Measurements from ENCODE around the gene ELOVL2. TPM values are rescaled to one million over a fixed set of nuclear protein-coding genes. Genes with fewer than 3 reads are reported as not detected.
A peak's percentile ranks its signal among the peaks of the same experiment; 100 is the strongest.

Gene ELOVL2
- total RNA-seq, 2 donors from 2014 or later, result 2.9 to 3.0 TPM

- Histone ChIP-seq H3K36me3 (replicated peaks in 1 of 2; ENCODE audit: insufficient read depth in 1 of 2, low read depth in 2 of 2) (no peaks in the 10 kb centered on the region), H3K27me3 (no peaks in the 10 kb centered on the region), H3K9me3 (no peaks in the 10 kb centered on the region), H3K27ac (no peak overlapping the region), H3K4me1 (no peaks in the 10 kb centered on the region), H3K4me3 (no peak overlapping the region)
- 73 to 93% methylated on average over 6 of the region's 6 CpGs for WGBS, 2 donors
- no peak for ATAC-seq
- intact Hi-C loops (cut with DNase I), result no loop called here
- TF ChIP-seq CTCF (IDR thresholded peaks at IDR 0.05), result no peak
- no peak for TF ChIP-seq POLR2A (IDR thresholded peaks at IDR 0.05)
- DNase-seq, result no peak
Observed at GRCh38 chr6:10957414-10957886, 86.7 kb downstream of the ELOVL2 start.

GRCh38 chr6:10956776-10957175, 87.3 kb downstream of the ELOVL2 start:
- TF ChIP-seq CTCF (IDR thresholded peaks at IDR 0.05), result no peak
- TF ChIP-seq POLR2A (IDR thresholded peaks at IDR 0.05), result no peak
- Histone ChIP-seq H3K36me3 (replicated peaks in 1 of 2; ENCODE audit: insufficient read depth in 1 of 2, low read depth in 2 of 2) (no peaks in the 10 kb centered on the region), H3K4me3 (no peak overlapping the region), H3K27ac (no peak overlapping the region), H3K9me3 (no peaks in the 10 kb centered on the region), H3K27me3 (no peaks in the 10 kb centered on the region), H3K4me1 (no peaks in the 10 kb centered on the region)
- DNase-seq (no peak), ATAC-seq (no peak)
- intact Hi-C loops (cut with DNase I), result no loop called here

- peak; percentile 87 for ATAC-seq
- Histone ChIP-seq H3K4me3 (no peak overlapping the region), H3K27me3 (no peaks in the 10 kb centered on the region), H3K9me3 (no peaks in the 10 kb centered on the region), H3K27ac (no peak overlapping the region), H3K36me3 (replicated peaks in 1 of 2; ENCODE audit: insufficient read depth in 1 of 2, low read depth in 2 of 2) (no peaks in the 10 kb centered on the region), H3K4me1 (no peaks in the 10 kb centered on the region)
- intact Hi-C loops (cut with DNase I), result loop anchor here (5.0 kb wide), 1 partner anchor 118 kb away; no protein-coding TSS in a partner anchor
- TF ChIP-seq CTCF (IDR thresholded peaks at IDR 0.05), result peak; percentile 56 to 81 (median 71)
- no peak for TF ChIP-seq POLR2A (IDR thresholded peaks at IDR 0.05)
- 27 to 34% methylated on average over 15 of the region's 15 CpGs for WGBS, 2 donors
- DNase-seq, result peak; percentile 68 to 80 (median 74)
Observed at GRCh38 chr6:10954590-10955010, 89.5 kb downstream of the ELOVL2 start.

- Histone ChIP-seq H3K27ac (no peak overlapping the region), H3K9me3 (no peaks in the 10 kb centered on the region), H3K36me3 (replicated peaks in 1 of 2; ENCODE audit: insufficient read depth in 1 of 2, low read depth in 2 of 2) (no peaks in the 10 kb centered on the region), H3K27me3 (no peaks in the 10 kb centered on the region), H3K4me3 (no peak overlapping the region), H3K4me1 (no peaks in the 10 kb centered on the region)
- intact Hi-C loops (cut with DNase I), result loop anchor here (5.0 kb wide), 1 partner anchor 121 kb away; no protein-coding TSS in a partner anchor
- ATAC-seq (peak; percentile 56), DNase-seq (no peak)
- 36 to 45% methylated on average over 6 of the region's 6 CpGs for WGBS, 2 donors
- TF ChIP-seq POLR2A (IDR thresholded peaks at IDR 0.05) (no peak), CTCF (IDR thresholded peaks at IDR 0.05) (peak; percentile 11 to 65 (median 49))
Observed at GRCh38 chr6:10951675-10952282, 92.3 kb downstream of the ELOVL2 start.

All from body of pancreas (tissue), 4 donors.